HG02763 (cell line): ENCODE results near the gene TSPAN9.

Experiments
- ATAC-seq: cut with Tn5 transposase; IDR thresholded peaks from one replicate; pipeline ENCODE4 v1.9.1; 2021; ENCODE audit warnings: mild to moderate bottlenecking, moderate library complexity; ENCODE audit not compliant: unreplicated experiment

Gene TSPAN9

DNA sequence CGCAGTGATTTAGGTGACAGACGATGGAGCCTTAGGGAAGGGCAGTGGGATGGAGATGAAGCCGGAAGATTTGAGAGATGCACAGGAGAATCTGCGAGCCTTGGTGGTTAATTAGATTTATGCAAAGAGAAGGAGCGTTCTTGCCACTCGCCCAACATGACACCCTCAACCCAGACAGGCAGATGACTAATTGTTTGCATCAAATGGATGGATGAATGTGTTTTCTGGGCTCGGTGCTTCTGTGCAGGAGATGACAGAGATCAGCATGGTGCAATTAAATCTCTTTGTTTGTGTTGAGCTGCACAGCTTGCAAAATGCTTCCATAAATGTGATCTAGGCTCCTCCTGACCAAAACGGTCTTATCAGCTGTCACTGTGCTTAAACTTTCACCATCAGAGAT lies 211.5 kb downstream of the TSPAN9 start:
- no peak for ATAC-seq

DNA sequence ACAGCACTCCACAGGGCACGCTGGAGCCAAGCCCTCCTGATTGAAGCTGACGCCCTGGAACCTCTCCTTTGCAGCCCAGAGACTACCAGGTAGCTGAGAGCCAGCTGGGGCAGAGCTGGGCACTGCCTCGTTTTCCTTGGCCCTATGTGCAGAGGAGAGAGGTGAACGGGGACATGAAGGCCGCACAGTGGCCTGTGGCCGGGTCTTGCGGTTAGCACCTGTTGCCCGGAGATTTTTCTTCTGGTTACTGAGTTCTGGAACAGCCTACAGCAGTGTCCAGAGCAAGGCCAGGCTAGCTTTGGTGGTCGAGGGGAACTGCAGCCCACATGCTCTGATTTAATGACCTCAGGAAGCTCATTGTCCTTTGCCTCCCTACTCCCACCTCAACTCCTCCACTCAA lies 212.5 kb downstream of the TSPAN9 start:
- no peak for ATAC-seq

DNA sequence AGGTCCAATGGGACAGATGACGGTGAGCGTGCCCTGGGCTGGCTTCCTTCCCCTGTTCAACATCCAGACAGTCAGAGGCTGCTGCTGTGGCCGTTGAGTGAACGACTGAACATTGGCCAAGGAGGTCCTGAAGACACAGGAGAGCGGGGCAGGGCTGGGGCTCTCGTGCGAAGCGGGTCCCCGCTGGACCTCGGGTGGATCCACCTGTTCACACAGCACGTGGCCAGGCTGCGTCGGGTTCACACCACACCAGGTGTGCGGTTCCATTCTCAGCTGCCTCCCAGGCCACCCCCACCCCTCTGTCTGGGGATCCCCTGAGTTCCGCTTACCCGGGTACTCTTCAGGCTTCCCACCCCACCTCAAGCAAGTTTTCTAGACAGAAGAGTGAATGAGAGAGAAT lies 214.8 kb downstream of the TSPAN9 start:
- no peak for ATAC-seq

DNA sequence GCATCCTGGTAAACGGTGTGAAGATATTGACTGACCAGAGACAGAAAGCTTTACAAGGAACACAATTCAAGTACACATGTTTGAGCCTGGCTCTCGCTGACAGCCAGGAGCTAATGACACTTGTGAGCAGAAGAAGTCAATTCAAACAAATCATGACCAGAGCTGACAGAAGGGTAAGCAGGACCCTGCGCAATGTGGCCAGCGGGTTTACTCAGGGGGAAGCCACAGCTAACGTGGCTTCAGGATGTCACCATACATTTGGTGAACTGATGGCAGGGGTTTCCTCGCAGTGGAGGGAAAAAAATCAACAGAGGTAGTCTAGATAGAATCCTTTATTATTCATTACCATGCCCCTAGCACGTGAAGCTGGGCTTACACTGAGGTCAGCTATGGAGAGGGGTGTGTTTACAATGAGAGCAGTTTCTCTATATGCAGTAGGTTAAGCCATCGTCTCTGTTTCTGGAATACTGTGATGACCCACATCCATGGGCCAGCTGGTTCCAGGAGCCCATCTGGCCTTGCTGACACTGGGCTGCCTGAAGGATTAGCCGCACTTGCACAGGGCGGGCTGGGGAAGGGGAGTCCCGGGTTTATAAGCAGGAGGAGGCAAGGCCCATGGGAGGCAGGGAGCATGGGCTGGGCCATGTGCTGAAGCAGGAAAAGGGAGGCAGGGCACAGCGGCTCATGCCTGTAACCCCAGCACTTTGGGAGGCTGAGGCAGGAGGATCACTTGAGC lies 215.7 kb downstream of the TSPAN9 start:
- no peak for ATAC-seq

DNA sequence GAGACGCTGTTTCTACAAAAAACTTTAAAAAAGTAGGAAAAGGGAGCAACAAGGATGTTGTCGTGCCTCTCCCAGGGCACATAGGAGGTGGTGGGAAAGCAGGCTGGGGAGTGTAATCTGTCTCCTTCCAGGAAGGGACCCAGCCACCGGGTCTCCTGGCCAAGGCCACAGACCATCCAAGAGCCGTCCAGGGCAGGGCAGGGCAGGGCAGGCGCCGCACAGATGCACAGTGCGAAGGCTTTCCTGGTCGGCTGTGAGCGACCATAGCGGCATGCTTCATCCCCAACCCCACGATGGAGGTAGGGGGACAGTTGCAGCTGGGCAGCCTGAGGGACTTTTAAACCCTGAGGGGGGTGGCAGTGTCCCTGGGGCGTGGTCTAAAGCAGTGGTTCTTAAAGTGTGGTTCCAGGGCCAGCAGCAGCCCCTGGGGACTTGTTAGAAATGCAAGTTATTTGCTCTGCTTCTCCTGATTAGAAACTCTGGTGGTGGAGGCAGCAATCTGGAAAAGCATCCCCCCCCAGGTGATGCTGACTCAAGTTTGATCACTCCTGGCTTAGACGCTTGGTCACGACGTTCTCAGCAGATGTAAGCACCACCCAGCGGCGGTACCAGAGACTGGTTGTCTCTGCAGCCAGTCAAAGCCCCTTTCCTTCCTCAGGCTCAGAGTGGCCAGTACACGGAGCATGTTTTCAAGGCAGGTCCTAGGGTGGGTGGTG lies 216.4 kb downstream of the TSPAN9 start:
- no peak for ATAC-seq

DNA sequence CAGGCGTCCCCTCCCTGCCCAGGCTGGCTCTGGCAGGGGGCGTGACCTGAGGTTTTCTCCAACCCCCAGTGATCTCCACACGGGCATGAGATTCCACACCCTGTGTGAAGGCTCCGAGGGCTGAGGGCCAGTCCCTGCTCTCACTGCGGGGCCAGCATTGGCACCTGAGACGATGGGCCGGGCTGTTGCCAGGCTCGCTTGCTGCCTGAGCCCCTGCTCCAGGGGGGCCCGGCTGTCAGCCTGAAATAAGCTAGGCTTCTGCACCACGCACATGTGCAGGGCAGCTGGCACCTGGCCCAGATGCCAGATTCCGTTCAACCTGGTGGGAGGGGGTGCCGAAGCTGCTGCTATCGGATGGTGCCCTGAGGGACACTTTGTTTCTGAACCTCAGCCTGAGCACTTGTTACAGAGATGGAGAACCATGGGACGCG lies 217.3 kb downstream of the TSPAN9 start:
- no peak for ATAC-seq

DNA sequence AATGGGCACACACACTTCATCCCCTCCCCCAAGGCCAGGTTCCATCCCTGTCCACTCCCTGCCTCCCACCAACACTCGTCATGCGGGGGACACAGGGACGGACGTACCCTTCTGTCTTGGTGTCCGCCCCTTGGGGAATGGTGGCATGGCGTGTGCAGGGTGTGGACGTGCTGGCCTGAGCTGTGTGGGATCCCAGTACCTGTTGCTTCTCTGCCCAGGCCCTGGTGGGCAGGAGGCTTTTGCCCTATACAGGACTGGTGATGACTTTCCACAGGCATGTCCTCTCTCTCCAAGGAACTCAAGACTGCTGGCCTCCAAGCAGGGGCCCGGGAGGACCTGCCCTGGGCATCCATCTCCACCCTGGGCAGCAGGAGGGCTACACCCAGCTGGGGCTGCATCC lies 218.0 kb downstream of the TSPAN9 start:
- no peak for ATAC-seq

DNA sequence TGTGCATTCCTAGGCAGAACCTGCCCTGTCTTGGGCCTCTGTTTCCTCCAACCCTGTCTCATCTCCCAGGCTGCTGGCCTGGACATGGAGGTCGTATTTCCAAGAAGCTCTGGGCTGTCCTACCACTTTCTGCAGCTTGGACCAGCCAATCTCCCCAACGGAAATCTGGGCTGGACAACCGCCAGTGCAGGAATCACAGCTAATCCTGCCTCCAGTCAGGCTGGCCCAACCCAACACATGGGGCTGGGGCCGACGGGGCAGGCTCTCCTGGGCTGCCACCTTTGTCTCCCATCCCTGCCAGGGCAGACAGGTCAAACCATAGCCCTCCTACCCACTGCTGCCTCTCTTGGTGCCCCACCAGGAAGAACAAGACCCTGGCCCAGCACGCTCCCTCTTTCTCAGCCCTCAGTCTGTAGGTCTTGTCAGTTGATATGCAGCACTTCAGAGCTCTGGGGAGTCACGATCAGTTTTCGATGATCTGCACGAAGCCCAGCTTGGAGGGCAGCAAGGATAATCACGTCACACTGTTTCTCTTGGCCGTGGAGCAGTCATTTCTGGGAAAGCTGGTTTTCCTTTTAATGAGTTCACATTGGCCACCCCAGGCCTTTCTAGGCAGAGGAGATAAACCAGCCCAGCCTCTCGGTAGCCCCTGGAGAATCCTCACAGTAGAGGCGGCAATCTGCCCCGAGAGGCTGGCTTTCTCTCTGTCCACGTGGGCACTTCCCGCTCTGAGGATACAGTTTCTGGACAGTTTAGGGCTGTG lies 218.6 kb downstream of the TSPAN9 start:
- no peak for ATAC-seq

- no peak for ATAC-seq
These were observed 219.2 kb downstream of the TSPAN9 start for GRCh38 chr12:3296409-3296701.

GRCh38 chr12:3298603-3299002 lies 221.4 kb downstream of the TSPAN9 start:
- no peak for ATAC-seq

- peak; percentile 71 for ATAC-seq
These were observed 223.0 kb downstream of the TSPAN9 start for GRCh38 chr12:3299929-3300832.

DNA sequence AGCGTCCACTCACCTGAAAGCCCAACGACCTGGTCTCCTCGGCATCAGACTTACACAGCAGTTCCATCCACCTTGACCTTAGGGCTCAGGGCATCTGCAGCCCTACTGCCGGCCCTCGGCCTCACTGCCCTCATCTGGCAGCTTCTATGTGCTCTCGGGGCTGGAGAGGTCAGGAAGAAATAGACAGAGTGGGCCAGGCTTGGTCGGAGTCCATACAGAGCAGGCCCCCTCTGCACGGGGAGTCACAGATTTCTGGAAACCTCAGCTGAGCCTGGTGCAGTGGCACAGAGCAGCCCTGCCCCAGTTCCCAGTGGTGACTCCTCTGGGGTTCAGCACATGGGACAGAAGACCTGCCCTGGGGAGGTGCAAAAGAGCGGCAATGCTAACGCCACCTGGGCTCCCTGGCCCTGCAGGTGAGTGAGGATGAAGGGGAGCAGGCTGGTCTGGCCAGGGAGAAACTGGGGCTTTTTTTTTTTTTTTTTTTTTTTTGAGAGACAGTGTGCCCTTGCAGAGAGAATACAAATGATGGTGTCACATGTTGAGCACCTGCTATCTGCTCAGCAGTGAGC lies 223.7 kb downstream of the TSPAN9 start:
- no peak for ATAC-seq

DNA sequence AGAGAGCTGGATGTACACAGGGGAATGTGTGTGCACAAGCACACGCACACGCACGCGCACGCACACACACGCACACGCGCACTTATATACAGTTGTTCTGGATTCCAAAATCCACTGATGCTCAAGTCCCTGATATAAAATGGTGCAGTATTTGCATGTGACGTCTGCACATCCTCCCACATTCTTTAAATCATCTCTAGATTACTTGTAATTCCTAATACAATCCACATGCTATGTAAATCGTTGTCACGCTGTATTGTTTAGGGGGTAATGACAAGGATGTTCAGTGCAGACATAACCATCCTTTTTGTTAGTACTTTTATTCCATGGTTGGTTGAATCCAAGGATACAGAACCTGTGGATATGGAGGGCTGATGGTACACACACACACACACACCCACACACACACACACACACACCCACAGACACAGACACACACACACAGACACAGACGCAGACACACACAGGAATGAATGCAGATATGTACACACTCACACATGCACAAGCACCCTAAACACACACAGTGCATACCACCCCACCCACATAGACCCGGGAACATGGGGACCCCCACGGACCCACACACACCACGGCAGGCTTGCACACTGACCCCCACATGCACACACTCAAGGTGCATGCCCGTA lies 225.3 kb downstream of the TSPAN9 start:
- no peak for ATAC-seq

- no peak for ATAC-seq
These were observed 226.4 kb downstream of the TSPAN9 start for GRCh38 chr12:3303410-3304136.

DNA sequence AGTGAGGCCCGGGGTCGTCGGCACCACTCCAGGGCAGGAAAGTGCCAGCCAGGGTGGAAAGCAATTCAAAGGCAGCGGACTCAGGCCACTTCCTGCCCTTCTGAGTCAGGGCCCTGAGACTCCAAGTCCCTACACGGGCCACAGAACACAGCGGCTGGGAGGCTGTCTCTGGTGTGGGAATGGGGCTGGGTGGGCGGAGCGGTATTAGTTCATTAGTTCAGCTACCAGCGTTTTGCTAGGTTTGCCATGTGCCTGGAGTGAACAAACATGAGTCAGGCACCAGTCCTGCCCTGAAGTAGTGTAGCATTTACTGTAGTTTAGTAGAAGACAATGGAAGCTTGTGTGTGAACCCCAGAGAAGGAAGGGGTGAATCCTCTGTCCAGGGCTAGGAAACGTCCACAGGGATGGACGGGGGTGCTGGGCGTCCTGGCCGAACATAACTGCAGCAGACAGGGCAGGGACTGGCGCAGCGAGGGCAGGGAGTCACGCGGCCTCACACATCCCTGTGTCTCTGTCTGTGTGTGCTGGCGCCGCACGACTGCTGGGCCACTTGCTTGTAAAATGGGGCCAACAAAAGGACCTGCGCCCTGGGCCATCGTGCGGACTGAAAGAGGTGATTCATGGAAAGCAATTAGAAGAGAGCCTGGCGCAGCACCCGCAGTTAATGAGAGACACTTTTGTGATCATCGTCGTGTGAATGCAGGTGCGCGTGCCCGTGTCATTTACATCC lies 227.4 kb downstream of the TSPAN9 start:
- no peak for ATAC-seq

GRCh38 chr12:3305464-3305863 lies 228.3 kb downstream of the TSPAN9 start:
- ATAC-seq: no peak

- no peak for ATAC-seq
These were observed 228.9 kb downstream of the TSPAN9 start for GRCh38 chr12:3305904-3306619.

DNA sequence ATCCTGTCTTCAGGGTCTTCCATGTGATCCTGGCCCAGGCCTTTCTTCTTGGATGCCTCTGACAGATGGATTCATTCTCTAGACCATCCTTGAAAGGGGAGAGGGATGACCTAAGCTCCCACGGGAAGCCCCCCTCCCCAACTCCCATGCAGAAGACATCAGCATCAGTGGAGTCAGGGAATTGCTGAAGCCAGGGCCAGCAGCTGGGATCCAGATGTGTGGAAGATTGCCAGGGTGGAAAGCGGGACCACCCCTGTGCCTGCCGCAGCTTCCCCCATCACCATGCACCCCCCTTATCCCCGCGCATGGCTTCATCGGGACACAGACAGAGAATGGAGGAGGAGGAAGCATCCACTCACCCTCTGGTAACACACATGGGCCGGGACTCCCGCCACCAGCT lies 230.2 kb downstream of the TSPAN9 start:
- no peak for ATAC-seq
